ENCODE measurements around the gene PASK. TPM values are rescaled to one million over a fixed set of nuclear protein-coding genes. Genes with fewer than 3 reads are reported as not detected.

Gene PASK
- total and polyA plus RNA-seq, 9 of the 15 experiments (the other 6 are each of a cell fraction or from before 2014, with no cell fraction given): 1.5 to 30.3 (median 9.9) TPM

GRCh38 chr2:241160318-241160717 lies 11.0 kb upstream of the PASK start (continued):
- TF ChIP-seq RERE (CRISPR knock-in tag; IDR thresholded peaks at IDR 0.05; ENCODE audit: borderline replicate concordance): no peak

GRCh38 chr2:241159116-241159515 lies 9.8 kb upstream of the PASK start:
- Histone ChIP-seq H3K9me1 (ENCODE audit: control insufficient read depth, insufficient read depth, low read length) (no peaks in the 10 kb centered on the region), H2AFZ (ENCODE audit: low read depth, low read length) (no peak overlapping the region), H3K27ac (ENCODE audit: extremely low read depth, low read depth, low read length) (no peak overlapping the region), H4K20me1 (replicated peaks; ENCODE audit: control insufficient read depth, insufficient read depth, low read length) (peaks cover 5% of the 10 kb centered on the region; the same call in 1 of the 2 replicates), H3K4me3 (no peak overlapping the region), H3K36me3 (ENCODE audit: control insufficient read depth, insufficient read depth, low read length) (peaks cover 50% of the 10 kb centered on the region; the same call in 2 of the 3 replicates), H3K27me3 (ENCODE audit: control insufficient read depth in 2 of 2, insufficient read depth in 2 of 2, low read length in 2 of 2) (no peaks in the 10 kb centered on the region), H3K9me3 (replicated peaks; ENCODE audit: control insufficient read depth, insufficient read depth, low read depth, low read length) (no peaks in the 10 kb centered on the region), H3K79me2 (ENCODE audit: control insufficient read depth, insufficient read depth, low read length) (no peaks in the 10 kb centered on the region), H3K4me1 (replicated peaks in 1 of 2; ENCODE audit: control insufficient read depth in 2 of 2, insufficient read depth in 2 of 2, low read length in 2 of 2) (no peaks in the 10 kb centered on the region), H3K9ac (ENCODE audit: insufficient read depth in 1 of 2, low read depth in 2 of 2, low read length in 2 of 2) (no peak overlapping the region), H3K4me2 (ENCODE audit: insufficient read depth, low read length) (no peak overlapping the region)
- BruUV-seq (replicated peaks): no TSS peak
- no peak for DNase-seq (ENCODE audit: extremely low read depth in 1 of 4, low spot score in 3 of 4)
- CTCF ChIA-PET (ENCODE audit: low intra/inter-chr PET ratio): no interaction called here
- ATAC-seq: no peak
- no peak for FAIRE-seq
- POLR2A ChIA-PET: interaction anchor here (0.6 kb wide), 2 partner anchors 9 to 110 kb away, joined by 3 read pairs; no protein-coding TSS in a partner anchor
- intact Hi-C loops (cut with micrococcal nuclease): no loop called here
- WGBS (ENCODE audit: insufficient coverage, low coverage, missing lambda C conversion rate): 81% methylated on average over 4 of the region's 5 CpGs
- in situ Hi-C loops (cut with MboI): no loop called here
- TF ChIP-seq ZNF224 (CRISPR knock-in tag; IDR thresholded peaks at IDR 0.05) (no peak), FOS (IDR thresholded peaks at IDR 0.05; ENCODE audit: extremely low read depth, insufficient read length) (no peak), MCM2 (IDR thresholded peaks at IDR 0.05; ENCODE audit: low read depth) (no peak), NFYB (IDR thresholded peaks at IDR 0.05; ENCODE audit: extremely low read depth, insufficient read length) (no peak), E2F5 (CRISPR knock-in tag; IDR thresholded peaks at IDR 0.05) (no peak), TEAD4 (IDR thresholded peaks at IDR 0.05; ENCODE audit: low read length) (no peak), TEAD4 (CRISPR knock-in tag; IDR thresholded peaks at IDR 0.05; ENCODE audit: borderline replicate concordance) (no peak), PHB2 (IDR thresholded peaks at IDR 0.05; ENCODE audit: low read depth) (no peak), RNF2 (IDR thresholded peaks at IDR 0.05) (no peak), POLR2H (tag; IDR thresholded peaks at IDR 0.05; ENCODE audit: low read depth) (no peak), RBM15 (IDR thresholded peaks at IDR 0.05; ENCODE audit: insufficient read depth, low read length) (no peak), PPARD (CRISPR knock-in tag; IDR thresholded peaks at IDR 0.05) (no peak)
